ENCODE data around the gene CERS2. TPM values are rescaled to one million over a fixed set of nuclear protein-coding genes. Genes with fewer than 3 reads are reported as not detected.

The CERS2 gene, protein sequence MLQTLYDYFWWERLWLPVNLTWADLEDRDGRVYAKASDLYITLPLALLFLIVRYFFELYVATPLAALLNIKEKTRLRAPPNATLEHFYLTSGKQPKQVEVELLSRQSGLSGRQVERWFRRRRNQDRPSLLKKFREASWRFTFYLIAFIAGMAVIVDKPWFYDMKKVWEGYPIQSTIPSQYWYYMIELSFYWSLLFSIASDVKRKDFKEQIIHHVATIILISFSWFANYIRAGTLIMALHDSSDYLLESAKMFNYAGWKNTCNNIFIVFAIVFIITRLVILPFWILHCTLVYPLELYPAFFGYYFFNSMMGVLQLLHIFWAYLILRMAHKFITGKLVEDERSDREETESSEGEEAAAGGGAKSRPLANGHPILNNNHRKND
- total RNA-seq (2014; rRNA removed; shearing (Covaris generic)) = 97.8 and 110 TPM in 2 replicates

DNA sequence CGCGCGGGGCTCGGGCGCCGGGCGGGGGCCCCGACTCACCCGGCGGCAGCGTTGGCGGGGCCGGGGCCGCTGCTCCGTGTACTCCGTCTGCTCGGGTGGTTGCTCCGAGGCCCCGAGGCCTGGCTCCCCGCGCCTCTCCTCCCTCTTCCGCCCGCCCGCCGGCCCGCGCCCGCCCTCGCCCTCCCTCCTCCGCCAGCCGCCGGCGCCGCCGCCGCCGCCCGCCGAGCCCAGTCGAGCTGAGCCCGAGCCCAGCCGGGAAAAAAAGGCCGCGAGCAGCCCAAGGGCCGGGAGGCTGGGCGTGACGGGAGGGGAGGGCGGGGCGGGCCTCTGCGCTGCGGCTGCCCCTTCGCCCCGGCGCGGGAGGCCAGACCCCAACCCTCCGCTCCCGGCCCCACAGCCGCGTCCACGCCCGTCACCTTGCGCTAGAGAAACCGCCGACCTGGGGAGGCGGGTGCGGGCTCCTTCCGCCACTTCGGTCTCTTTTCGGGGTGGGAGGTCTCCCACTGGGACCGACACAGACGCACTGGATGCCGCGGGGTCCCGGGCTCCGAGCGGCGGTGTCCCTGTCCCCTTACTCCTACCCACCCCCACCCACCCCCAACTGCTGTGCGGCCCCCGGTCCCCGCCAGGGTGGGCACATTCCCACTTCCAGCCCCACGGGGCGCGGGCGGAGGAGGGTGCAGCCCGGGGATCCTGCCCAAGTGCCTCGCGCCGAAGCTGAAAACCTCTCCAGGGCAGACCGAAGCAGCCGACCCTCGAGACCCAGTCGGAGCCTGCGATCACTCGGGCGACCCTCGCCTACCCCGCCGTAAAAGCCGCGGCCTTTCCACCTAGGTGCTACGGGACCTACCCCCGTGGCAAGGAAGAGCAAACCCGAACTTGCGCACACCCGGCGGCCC, at the start of gene CERS2:
CERS2 (minus strand) TSS at position 256 of the 899 bp plus-strand sequence. CDS start 5,745 bp downstream, outside the sequence.
- DNase-seq (ENCODE audit: low spot score) = peak; percentile 44

DNA sequence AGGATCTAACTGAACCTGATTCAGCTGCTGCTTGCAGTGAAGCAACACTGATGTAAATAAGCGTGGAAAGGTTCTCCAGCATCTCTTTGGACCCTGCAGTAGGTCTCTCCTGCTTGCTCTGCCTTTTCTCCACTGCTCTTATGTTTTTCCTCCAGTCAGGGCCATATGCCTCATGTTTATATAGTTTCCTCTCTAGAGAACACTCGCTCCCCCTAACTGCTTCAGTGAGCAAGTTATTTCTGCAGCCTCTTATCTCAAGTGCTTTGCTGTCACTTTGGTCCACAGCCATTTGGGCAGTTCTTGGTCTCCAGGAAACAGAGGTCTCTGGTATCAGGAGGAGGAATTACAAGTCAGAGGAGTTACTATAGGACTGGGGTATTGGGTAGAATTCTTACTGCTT, 38.9 kb upstream of the CERS2 start:
- no peak for DNase-seq (ENCODE audit: low spot score)

DNA sequence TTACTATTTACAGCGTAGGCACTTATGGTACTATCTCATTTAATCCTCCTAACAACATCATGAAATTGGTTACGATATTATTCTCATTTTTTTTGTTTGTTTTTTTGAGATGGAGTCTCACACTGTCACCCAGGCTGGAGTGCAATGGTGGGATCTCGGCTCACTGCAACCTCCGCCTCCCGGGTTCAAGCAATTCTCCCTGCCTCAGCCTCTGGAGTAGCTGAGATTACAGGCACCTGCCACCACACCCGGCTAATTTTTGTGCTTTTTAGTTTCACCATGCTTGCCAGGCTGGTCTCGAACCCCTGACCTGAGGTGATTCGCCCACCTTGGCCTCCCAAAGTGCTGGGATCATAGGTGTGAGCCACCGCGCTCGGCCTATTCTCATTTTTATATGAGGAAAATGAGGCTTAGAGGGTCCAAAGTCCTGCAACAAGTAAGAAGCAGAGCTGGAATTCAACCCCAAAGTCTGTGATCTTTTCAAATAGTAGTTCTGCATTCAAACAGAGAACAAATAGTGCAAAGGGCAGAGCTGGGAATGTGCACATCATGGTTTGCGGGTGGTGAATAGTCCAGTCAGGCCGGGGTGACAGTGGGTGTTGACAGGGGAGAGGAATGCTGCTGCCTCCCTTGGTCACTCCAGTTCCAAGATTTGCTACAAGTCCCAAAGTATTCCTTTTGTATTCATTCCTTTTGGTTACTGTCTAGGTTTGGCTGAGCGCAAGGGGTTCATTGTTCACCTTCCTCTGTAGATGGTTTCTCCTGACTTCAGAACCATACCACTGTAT, 38.2 kb upstream of the CERS2 start:
- no peak for DNase-seq (ENCODE audit: low spot score)

DNA sequence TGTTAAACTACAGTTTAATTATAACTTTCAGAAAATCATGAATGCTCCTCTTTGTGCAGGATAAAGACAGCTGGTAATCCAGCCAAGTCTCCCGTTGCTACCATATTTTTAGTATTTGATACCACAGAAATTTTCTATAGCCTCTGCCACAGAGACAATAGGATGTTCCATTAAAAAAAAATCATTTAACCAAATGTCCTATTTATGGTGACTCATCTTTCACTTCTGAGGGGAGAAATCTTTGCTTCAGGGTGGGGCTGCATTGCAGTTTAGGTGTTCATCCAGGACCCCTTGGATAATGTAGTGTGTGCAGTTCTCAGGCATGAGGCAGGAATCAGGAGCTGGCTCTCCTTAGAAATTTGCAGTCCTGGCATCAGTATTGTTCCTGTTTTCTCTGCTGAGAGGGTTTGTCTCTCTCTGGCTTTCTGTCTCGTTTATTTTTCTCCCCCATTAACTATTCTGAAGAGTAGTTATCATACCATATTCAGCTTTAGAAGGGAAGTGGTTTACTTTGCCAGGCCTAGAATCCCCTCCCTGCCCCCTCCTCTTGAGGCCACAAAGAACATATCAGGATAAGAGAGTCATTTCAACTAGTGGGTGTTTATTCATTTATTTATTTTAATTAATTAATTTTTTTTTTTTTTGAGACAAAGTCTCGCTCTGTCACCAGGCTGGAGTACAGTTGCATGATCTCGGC, 36.7 kb upstream of the CERS2 start:
- DNase-seq (ENCODE audit: low spot score) = no peak

DNA sequence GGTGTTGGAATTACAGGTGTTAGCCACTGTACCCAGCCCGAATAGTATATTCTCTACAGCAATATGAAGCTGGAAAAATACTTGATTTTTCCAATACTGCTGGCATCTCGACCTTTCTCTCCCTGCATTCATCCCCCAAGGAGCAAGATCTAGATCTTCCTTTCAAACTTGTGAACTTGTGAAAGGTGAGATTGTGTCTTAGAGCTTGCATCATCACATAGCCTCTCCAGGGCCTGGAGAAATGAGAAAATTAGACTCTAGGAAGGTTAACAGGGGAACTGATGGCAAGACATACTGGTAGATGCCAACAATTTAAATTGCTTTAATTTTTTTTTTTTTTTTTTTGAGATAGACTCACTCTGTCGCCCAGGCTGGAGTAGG, 35.7 kb upstream of the CERS2 start:
- DNase-seq (ENCODE audit: low spot score) = no peak

DNA sequence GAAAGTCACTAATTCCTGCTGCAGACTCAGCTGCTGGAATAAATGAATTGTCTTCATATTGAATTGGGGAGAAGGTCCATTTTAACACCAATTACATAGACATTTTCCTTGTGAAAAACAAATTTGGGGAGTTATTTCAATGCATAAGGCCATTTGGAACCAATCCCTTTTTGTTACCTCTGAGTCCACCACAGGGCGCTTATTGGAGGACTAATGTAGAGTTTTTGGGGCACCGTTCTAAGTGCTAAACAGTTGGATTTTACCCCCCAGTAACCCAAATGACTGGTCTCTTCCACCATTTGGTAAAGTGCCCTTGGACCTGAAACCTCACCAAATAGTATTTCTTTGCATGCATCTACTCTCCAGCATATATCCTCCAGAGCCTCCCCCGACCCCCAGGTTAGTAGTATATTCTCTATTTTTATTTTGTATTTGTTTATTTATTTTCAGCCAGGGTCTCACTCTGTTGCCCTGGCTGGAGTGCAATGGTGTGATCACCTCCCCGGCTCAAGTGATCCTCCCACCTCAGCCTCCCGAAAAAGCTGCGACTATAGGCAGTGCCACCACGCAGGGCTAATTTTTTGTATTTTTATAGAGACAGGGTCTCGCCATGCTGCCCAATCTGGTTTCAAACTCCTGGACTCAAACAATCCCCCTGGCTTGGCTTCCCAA, 35.2 kb upstream of the CERS2 start:
- no peak for DNase-seq (ENCODE audit: low spot score)

DNA sequence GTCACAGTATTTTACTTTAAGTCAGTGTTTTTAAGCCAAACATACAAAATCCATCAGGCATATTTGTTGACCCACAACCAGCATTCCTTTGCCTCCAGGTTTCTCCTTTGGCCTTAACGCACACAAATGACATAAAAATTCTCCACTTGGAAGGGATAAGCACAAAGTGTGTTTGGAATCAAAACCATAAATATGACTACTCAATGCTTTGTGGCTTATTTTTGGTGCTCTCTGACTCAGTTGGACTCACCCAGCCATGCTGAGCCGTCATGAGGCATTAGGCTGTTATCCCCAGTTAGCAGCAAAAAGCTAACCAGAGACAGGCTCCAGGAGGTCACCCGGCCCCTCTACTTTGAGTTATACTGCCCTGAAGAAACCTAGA, 34.6 kb upstream of the CERS2 start:
- no peak for DNase-seq (ENCODE audit: low spot score)

DNA sequence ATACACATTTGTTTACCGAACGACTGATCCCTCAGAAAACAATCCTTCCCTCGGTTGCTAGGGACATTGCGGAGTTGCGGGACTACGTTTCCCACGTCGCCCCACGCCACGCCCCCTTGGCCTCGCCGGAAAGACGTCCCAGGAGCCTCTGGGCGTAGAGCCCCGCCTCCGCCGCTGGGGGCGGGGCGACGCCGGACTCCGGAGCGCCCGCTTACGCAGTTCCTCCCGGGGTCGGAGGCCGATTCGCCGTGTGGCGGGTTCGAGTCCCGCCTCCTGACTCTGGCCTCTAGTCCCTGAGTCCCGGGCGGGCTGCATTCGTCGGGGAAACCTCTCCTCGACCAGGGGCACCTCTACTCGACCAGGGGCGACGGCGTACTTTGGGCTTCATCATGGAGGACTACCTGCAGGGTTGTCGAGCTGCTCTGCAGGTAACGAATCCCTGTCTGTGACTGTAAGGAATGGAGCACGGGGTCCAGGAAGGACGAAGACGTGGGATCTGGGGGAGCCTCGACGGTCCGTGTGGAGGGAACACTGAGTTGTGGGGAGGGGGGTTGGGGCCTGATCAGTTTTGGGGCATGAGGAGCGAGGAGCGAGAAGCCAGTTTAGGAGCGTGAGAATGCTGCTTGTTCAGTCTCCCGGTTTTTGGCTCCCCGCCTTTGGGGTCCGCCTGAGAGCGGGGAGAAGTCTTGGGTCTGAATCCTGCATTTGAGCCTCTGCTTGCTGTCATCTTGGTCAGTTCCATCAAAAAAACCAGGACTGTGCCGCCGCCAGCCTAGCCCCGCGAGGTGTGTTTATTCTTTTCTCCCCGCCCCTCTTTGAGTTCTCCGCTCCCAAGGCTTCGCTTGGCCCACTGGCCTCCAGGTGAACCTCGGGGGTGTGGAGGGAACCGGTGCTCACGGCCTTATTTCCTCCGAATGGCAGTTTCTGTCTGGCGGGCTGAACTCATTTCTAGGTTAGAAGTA, 33.9 kb upstream of the CERS2 start, which contains the start of gene PRUNE1:
PRUNE1 (plus strand) TSS at position 206 of the 962 bp plus-strand sequence; CDS start at position 390, 184 bp downstream.
- peak; percentile 92 for DNase-seq (ENCODE audit: low spot score)

DNA sequence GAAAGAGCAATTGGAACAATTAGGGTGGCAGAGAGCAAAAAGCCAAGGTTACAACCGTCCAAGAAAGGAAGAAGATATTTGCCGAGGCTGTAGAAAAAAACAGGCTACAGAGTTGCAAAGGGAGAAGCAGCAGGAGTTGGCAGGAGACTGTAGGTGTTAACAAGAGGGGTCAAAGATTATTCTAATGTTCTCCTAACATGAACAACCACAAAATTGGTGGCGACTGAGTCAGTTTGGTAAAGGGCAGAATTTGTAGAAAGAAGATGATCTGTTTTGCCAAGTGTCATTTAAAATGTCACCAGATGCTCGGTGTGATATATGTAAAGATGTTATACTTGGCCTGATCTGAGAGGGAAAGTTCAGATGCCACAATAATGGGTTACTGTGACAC, 33.2 kb upstream of the CERS2 start:
- DNase-seq (ENCODE audit: low spot score) = no peak

DNA sequence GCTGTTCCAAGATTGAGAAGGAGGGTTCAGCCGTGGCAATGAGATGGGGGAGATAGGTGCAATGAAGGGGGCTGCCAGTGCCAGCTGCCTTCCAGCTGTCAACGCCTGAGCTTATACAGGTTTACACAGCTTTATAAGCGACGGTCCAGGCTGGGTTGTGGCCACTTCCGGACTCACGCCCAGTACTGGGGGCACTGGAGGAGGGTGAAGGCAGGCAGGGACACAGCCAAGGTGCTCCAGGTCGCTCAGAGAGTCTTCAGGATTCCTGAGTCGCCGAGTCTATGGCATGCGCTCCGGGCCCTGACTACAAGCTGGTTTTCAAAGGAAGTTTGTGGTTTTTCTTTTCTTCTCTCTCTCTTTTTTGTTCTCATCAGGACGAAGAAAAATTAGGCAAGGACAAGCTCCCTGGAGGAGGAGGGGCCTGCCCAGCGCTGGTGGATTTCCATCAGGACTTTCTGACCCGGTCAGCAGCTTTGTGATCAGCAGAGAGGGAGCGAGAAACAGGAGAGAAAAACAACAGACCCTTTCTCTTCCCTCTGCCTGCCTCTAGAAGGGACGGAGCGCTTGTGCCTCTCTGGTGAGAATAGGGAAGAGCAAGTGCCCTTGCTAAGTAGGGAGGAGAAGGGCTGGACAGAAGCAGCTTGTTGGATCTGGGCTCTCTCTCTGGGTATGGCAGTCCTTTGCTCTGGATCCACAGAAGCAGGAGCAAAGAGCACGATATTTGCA, 31.9 kb upstream of the CERS2 start, which contains the start of gene MINDY1:
MINDY1 (minus strand) TSS at position 576 of the 726 bp plus-strand sequence. CDS start 4,285 bp downstream, outside the sequence.
- peak; percentile 84 for DNase-seq (ENCODE audit: low spot score)

DNA sequence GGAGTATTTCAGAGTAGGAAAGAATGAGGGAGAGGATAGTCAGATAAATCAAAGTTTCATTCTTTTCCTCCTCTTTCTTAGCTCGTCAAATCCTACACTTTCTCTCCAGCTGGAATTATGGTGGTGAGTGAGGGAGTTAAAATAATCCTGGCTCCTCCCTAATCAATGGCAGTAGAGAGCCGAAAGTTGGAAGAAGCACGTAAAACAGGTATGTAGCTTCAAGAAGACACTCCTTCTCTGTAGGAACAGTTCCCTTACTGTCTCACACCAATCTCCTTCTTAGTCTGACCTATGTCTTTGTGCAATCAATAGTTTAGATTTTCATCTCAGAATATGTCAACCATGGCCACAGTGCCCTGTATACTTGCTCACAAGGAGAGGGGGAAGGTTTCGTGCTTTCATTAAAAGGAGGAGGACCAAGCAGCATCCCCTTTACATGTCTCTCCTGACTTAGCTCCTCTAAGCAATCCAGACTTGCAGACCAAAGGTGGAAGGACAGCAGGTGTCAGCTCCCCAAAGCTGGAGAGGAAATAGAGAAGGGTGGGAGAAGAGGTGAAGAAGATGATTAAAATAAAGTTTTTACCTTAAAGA, 31.2 kb upstream of the CERS2 start:
- no peak for DNase-seq (ENCODE audit: low spot score)

DNA sequence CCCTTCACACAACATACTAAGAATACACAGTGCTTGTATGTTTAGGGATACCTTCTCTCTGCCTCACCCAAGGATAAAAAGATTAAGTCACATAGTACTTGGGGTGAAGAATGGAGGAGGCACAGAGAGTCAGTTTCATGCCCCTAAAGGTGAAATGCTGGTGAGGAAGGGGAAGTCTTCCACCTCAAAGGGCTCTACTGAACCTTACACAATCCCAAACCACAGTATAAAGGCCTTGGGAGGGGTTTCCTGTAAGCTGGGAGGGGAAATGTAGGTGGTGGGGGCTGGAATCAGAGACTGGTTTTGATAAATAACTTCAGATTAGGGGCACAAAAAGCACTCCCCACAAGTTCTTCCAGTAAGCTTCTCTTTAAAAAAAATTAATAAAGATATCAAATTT, 28.5 kb upstream of the CERS2 start:
- DNase-seq (ENCODE audit: low spot score) = no peak

DNA sequence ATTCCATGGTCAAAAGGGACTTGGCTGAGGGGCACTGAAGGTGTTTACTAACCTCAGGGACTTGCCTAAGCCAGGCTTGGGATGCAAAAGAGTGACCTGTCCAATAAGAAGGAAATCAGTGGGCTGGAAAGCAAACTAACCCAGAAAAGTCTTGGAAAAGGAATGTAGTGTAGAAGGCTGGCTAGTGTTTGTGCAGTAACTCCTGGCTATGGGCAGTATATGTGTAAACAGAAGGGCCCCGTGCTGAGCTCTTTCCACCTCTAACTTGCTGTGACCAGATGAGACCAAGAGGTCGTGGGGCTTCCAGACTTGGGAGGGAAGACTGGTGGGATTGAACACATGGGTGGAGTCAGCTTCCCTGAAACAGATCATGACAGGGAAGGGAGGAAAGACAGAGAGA, 28.0 kb upstream of the CERS2 start:
- no peak for DNase-seq (ENCODE audit: low spot score)

DNA sequence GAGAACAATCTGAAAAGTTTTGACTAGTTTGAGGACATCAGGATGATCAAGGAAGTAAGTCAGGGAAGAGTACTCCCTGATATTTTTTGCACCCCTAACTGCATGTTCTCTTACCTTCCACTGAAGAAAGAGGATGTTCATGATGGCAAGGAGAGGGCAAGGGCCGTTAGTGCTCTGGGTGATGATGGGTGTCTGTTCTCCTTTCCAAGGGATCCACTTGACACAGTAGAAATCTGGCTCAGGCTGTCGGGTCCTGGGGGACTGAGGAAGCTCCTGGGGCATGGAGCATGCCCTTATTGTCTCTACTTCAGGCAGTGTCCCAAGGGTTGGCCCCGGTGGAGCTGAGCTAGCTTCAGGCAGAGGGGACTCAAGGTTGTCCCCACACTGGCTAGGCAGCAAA, 27.4 kb upstream of the CERS2 start:
- no peak for DNase-seq (ENCODE audit: low spot score)

DNA sequence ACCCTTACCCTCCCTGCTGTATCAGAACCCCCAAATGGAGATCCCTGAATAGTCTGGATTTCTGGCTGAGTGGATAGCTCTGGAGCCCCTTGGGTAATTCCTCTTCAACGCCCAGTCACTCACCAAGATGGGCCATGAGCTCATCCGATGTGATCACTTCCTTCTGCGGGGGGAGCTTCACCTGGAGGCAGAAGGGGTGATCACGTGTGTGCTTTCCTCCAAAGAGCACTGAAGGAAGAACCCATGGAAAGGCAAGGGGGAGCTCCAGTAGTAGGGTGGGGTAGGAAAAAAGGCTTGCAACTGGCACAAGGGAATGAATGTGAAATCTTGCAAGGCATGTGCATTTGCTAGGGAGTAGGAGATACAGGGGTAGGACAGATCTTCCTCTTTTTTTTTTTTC, 27.0 kb upstream of the CERS2 start:
- no peak for DNase-seq (ENCODE audit: low spot score)

DNA sequence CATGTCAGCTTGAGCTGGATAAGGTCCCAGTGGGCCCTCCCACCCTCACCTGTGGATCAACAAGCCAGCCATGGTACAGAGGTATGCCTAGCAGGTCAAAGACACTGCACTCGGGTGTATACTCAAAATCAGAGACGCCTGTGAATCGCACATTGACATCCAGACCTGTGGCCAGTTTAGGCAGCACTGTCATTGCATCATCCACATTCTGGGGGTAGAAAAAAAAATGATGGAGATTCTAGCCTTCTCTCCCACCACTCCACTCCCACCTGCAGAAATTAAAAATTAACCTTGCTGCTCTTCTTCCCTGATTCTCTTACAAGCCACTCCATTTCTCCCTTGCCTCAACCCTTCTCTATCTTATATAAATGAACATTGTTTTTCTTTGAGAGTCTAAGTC, 25.8 kb upstream of the CERS2 start:
- no peak for DNase-seq (ENCODE audit: low spot score)

DNA sequence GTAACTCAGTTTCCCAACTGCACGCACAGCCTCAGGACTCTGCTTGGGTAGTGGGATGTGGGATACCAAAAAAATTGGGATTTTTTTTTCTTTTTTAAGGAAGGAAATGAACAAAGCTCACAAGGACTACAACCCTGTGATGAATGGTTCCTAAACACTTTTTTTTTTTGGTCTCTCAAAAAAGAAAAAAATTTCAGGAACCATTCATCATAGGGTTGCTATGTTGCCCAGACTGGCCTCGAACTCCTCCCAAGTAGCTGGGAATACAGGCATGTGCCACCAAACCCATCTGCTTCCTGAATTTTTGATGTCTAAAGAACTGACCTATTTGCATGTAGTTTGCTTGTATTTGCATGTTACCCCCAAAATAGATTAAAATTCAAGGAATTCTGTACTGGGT, 25.3 kb upstream of the CERS2 start:
- DNase-seq (ENCODE audit: low spot score) = no peak

DNA sequence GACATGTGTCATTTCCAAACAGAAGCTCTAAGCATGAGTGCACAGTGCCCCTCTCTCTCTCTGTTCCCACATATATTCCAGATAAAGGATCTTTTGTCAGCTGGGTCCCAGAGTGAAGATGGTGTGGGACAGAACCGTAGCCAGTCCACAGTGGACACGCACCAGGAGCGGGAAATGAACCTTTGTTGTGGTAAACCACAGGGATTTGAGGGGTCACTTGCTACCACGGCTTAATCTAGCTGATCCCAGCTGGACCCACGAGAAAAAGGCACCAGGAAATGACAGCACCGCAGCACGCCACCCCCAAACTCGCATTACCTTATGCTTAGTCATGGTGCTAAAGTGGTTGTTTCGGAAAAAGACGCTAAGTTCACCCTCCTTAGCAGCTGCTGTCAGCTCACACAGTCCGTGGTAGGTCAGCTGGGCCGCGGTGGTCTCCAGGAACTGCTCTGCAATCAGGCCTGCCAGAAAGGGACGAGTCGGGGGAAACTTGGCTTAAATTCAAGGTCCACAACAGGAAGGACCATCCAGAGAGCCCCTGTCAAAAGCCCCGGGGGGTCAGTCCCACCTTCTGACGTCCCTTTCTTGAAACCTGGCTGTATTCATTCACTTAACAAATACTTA, 24.5 kb upstream of the CERS2 start:
- peak; percentile 80 for DNase-seq (ENCODE audit: low spot score)
